Heart left ventricle (tissue), 16 donors: Measurements from ENCODE around the gene ACAA1. TPM values are rescaled to one million over a fixed set of nuclear protein-coding genes. Genes with fewer than 3 reads are reported as not detected.
A peak's percentile ranks its signal among the peaks of the same experiment; 100 is the strongest.

Experiments used
- ATAC-seq, 4 donors: fragments of 200-7000 bp; cut with Tn5 transposase; one replicate each; pipeline ENCODE4 v1.9.1; 2020 to 2022; ENCODE audit warnings: moderate library complexity in 4 of 4, mild to moderate bottlenecking in 3 of 4, moderate number of reproducible peaks in 1 of 4
- DNase-seq, 5 donors: peaks; one replicate each; pipeline ENCODE4 v3.0.0-alpha.2; 2020
- H3K27ac ChIP-seq, 12 donors: fragments of 200-600 bp; sonication (generic) in 4 of 12; one replicate each; pipeline versions ENCODE4 v1.5.0 to v1.8.0; 2016 to 2022; ENCODE audit warnings: mild to moderate bottlenecking in 2 of 12
- H3K27me3 ChIP-seq, 9 donors: fragments of 200-600 bp; sonication (generic) in 2 of 9; one replicate each; pipeline versions ENCODE4 v1.5.1 to v1.8.0; 2016 to 2022; ENCODE audit warnings: mild to moderate bottlenecking in 3 of 9
- H3K36me3 ChIP-seq, 9 donors: fragments of 200-600 bp; sonication (generic) in 2 of 9; one replicate each; pipeline versions ENCODE4 v1.5.0 to v1.8.0; 2018 to 2022; ENCODE audit warnings: mild to moderate bottlenecking in 2 of 9
- H3K4me1 ChIP-seq, 12 donors: fragments of 200-600 bp; sonication (generic) in 4 of 12; one replicate each; pipeline versions ENCODE4 v1.5.0 to v1.8.0; 2016 to 2022; ENCODE audit warnings: mild to moderate bottlenecking in 3 of 12
- H3K4me3 ChIP-seq, 12 donors: fragments of 200-600 bp; sonication (generic) in 4 of 12; one replicate each; pipeline versions ENCODE4 v1.5.0 to v1.8.0; 2017 to 2022; ENCODE audit warnings: mild to moderate bottlenecking in 9 of 12, moderate library complexity in 4 of 12
- H3K9me3 ChIP-seq, 12 donors: fragments of 200-600 bp; sonication (generic) in 4 of 12; one replicate each; pipeline versions ENCODE4 v1.5.0 to v1.8.0; 2016 to 2022; ENCODE audit warnings: mild to moderate bottlenecking in 1 of 12
- CTCF ChIP-seq, 12 donors: fragments of 200-600 bp; sonication (generic) in 4 of 12; IDR thresholded peaks; one replicate each; pipeline versions ENCODE4 v1.5.0 to v1.8.0; 2018 to 2022; ENCODE audit warnings: antibody characterized with exemption in 12 of 12, mild to moderate bottlenecking in 5 of 12
- POLR2A ChIP-seq, 2 donors: fragments of 450-650 bp; IDR thresholded peaks; one replicate each; pipeline ENCODE4 v1.6.1; 2017; ENCODE audit warnings: antibody characterized with exemption in 2 of 2, mild to moderate bottlenecking in 2 of 2, moderate library complexity in 2 of 2
- WGBS, 4 donors: extraction: QIAGEN DNeasy Blood & Tissue Kit in 2 of 4; methylation state at CpG; one replicate each; pipeline versions ENCODE4 v1.1.5 to v1.1.7; 2013 to 2018; 5-methylcytosine and 5-hydroxymethylcytosine counted together
- intact Hi-C, 10 donors: fragments of 100-400 bp; cut with DNase I; formaldehyde crosslinking; loops; one replicate each; pipeline versions ENCODE4 v1.11.1 to v1.14.2; 2022
- long read RNA-seq, 3 donors: library from polyadenylated mRNA; unstranded; transcript quantifications; one replicate each; pipeline ENCODE4 v2.0.0, GENCODE V29; 2020 to 2021
- polyA plus RNA-seq, 2 donors: library from polyadenylated mRNA; stranded (reverse); fragments of 200-250 nt; gene quantifications; one replicate each; pipeline ENCODE4 v1.2.3, GENCODE V29; 2013
- total RNA-seq, 9 donors: library from RNA; depleted of rRNA in 2 of 9; stranded (reverse); fragments of >200 nt in 2 of 9; fragmentation: NEBNext Ultra II Directional in 3 of 9; extraction: Animal tissue kit (Norgen Biotek cat#: 25700) in 3 of 9; gene quantifications; one replicate each; pipeline versions ENCODE4 v1.1.0 to v1.2.4, GENCODE V29; 2016 to 2023
- donor health status: ischemic (EF 13 %, LVEDD 7.1; RV severe dilation, severe dysfunction).
- donor health status: healthy with polysubstance abuse.
- donor health status: DM: no; HTN: yes; CAD: no.
- donor health status: DM: no; HTN: no; CAD: no.
- donor health status: ischemic (EF 25% LVEDD 6.9; RV normal size, moderate dysfunction).
- donor health status: ischemic (EF 25% LVEDD 5.7; RV mildly dilated, moderate dysfunction).
- donor health status: healthy.
- donor health status: DM: yes; HTN: yes; CAD: no.
- donor health status: ischemic (EF 35%, LVEDD 5.7; RV mildly dilated, moderate dysfunction).
- donor health status: nonischemic (EF 11% LVEDD 7.7; RV severe dilation, severe dysfunction).
- donor health status: DM: yes; HTN: yes; CAD: no.
- donor health status: PGD.
- donor health status: ischemic (EF 29% LVEDD 5.4; RV normal size, mild dysfunction).
- donor health status: nonischemic (EF 23%, LVEDD 6.1; RV moderate dilation, normal function).

The ACAA1 gene, protein sequence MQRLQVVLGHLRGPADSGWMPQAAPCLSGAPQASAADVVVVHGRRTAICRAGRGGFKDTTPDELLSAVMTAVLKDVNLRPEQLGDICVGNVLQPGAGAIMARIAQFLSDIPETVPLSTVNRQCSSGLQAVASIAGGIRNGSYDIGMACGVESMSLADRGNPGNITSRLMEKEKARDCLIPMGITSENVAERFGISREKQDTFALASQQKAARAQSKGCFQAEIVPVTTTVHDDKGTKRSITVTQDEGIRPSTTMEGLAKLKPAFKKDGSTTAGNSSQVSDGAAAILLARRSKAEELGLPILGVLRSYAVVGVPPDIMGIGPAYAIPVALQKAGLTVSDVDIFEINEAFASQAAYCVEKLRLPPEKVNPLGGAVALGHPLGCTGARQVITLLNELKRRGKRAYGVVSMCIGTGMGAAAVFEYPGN
- total RNA-seq = 100 to 1,000 TPM in 7 of 9 donors, 10 to 100 TPM in 2; 84.4 to 139 (median 105) TPM
- 100 to 1,000 TPM in 1 of 2 donors, 10 to 100 TPM in 1; 62.7 to 136 TPM for polyA plus RNA-seq
- long read RNA-seq, donor 1, transcript ACAA1-202 (12 exons, 1,785 nt) = major isoform, 275 of 321 reads
- long read RNA-seq, donor 1, partial matches to known transcripts = 10 of 321 reads
- long read RNA-seq, donor 1, other reads (novel, unspliced or antisense) = 32 of 321 reads
- long read RNA-seq, donor 2, transcript ACAA1-202 (12 exons, 1,785 nt) = major isoform, 1,106 of 1,257 reads
- long read RNA-seq, donor 2, transcript ACAA1-203 (10 exons, 1,944 nt) = minor isoform, 15 of 1,257 reads
- long read RNA-seq, donor 2, partial matches to known transcripts = 14 of 1,257 reads
- long read RNA-seq, donor 2, other reads (novel, unspliced or antisense) = 120 of 1,257 reads
- long read RNA-seq, donor 3, transcript ACAA1-202 (12 exons, 1,785 nt) = major isoform, 141 of 166 reads
- long read RNA-seq, donor 3, partial matches to known transcripts = 3 of 166 reads
- long read RNA-seq, donor 3, other reads (novel, unspliced or antisense) = 19 of 166 reads

GRCh38 chr3:38136777-38137614 lies at the start of gene ACAA1:
Gene ACAA1 (minus strand): TSS chr3:38137127. CDS start chr3:38137035, 92 bp downstream.
- Histone ChIP-seq H3K9me3 (no peaks in the 10 kb centered on the region), H3K4me3 (peak within 1 kb of the TSS; percentile 70 to 99 (median 94)), H3K27me3 (no peaks in the 10 kb centered on the region), H3K4me1 (peaks cover 0 to 70% (median 35%) of the 10 kb centered on the region in 12 donors), H3K27ac (peak within 1 kb of the TSS; percentile 90 to 99 (median 94)), H3K36me3 (peaks cover 0 to 51% (median 34%) of the 10 kb centered on the region in 9 donors)
- peak; percentile 97 to 100 (median 98) for ATAC-seq
- peak; percentile 100 for DNase-seq
- 0 to 1% (median 0%) methylated on average over 23 to 66 of the region's 66 CpGs for WGBS, 4 donors
- TF ChIP-seq POLR2A (IDR thresholded peaks at IDR 0.05) (peak; percentile 60 to 88), CTCF (IDR thresholded peaks at IDR 0.05) (peak in 1 of 12 donors; percentile 10)
- intact Hi-C loops = loop anchor here in 5 of 10 donors (1.0 to 10.0 kb wide), 8 partner anchors 28 to 338 kb away; partner anchors contain the start of genes OXSR1 (in 5 of the 5), ACVR2B (in 2 of the 5) and XYLB (in 2 of the 5)

- Histone ChIP-seq H3K27ac (no peak overlapping the region), H3K9me3 (no peaks in the 10 kb centered on the region), H3K27me3 (no peaks in the 10 kb centered on the region), H3K4me1 (peaks cover 0 to 30% (median 2%) of the 10 kb centered on the region in 12 donors), H3K36me3 (no peaks in the 10 kb centered on the region), H3K4me3 (no peak overlapping the region)
- intact Hi-C loops = no loop called here
- DNase-seq (no peak), ATAC-seq (no peak)
- 47 to 58% (median 52%) methylated on average over 2 of the region's 2 CpGs for WGBS, 4 donors
- no peak for TF ChIP-seq CTCF (IDR thresholded peaks at IDR 0.05)
- no peak for TF ChIP-seq POLR2A (IDR thresholded peaks at IDR 0.05)
Measured at GRCh38 chr3:38177181-38177580, 40.3 kb upstream of the ACAA1 start.

GRCh38 chr3:38173834-38174418 lies 37.0 kb upstream of the ACAA1 start:
- ATAC-seq = no peak
- intact Hi-C loops = no loop called here

More at GRCh38 chr3:38173834-38174418, 37.0 kb upstream of the ACAA1 start:
- H3K9me3 ChIP-seq = no peaks in the 10 kb centered on the region
- 87 to 93% (median 92%) methylated on average over 5 of the region's 5 CpGs for WGBS, 4 donors
- H3K4me1 ChIP-seq = peaks cover 0 to 41% (median 2%) of the 10 kb centered on the region in 12 donors
- DNase-seq = no peak
- no peak overlapping the region for H3K4me3 ChIP-seq
- H3K27me3 ChIP-seq = no peaks in the 10 kb centered on the region
- H3K27ac ChIP-seq = no peak overlapping the region
- TF ChIP-seq CTCF (IDR thresholded peaks at IDR 0.05) (no peak), POLR2A (IDR thresholded peaks at IDR 0.05) (no peak)
- no peaks in the 10 kb centered on the region for H3K36me3 ChIP-seq
